NCI-H2196 treated with DMSO at 0.1 percent for 48 hours (cell line): ENCODE results near the gene PIEZO2.

Experiments used
- DNase-seq: peaks from one replicate; lab custom pipeline; 2025; ENCODE audit not compliant: unreplicated experiment; lab: John Stamatoyannopoulos, UW

The PIEZO2 gene

GRCh38 chr18:11034884-11035283 is 114.5 kb downstream of the PIEZO2 start:
- no peak for DNase-seq

- DNase-seq: no peak
Observed at GRCh38 chr18:11033503-11033902, 115.9 kb downstream of the PIEZO2 start.

DNA sequence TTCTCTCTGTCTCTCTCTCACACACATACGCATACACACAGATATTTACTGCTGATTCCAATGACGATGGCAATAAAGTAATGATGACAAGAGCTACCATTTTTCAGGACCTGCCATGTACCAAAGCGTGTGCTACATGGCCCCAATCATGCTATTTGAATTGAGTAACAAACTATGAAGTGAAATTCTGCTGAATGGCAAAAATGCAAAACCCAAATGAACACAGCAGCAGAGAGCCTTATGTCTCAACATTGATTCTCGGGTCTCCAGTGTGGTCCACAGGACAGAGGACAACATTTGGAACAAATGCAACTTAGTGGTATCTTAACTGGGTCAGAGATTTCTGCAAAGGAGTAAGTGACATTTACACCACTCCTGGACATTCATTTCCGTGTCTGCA is 117.4 kb downstream of the PIEZO2 start:
- no peak for DNase-seq

- no peak for DNase-seq
Observed at GRCh38 chr18:11029021-11029420, 120.3 kb downstream of the PIEZO2 start.

- DNase-seq: no peak
Observed at GRCh38 chr18:11027862-11028261, 121.5 kb downstream of the PIEZO2 start.

GRCh38 chr18:11025671-11026070 is 123.7 kb downstream of the PIEZO2 start:
- DNase-seq: no peak

- no peak for DNase-seq
Observed at GRCh38 chr18:11024928-11025669, 124.3 kb downstream of the PIEZO2 start.

DNA sequence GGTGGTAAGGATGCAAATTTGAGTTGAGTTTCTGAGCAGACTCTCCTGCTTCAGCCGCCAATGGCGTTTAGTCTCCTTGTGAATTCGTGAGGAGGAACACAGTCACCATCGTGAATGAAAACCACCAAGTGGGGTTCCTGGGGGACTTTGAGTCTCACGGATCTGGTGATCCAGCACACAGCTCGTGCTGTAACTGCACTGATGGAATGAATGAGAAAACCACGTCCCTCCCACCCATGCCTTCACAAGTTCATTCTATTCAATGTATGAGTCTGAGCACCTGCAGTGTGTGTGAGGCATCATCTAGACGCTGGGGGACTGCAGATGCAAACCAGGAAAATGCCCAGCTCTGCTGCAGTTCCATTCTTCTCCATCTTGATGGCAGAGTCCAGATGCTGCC is 127.9 kb downstream of the PIEZO2 start:
- no peak for DNase-seq

GRCh38 chr18:11020877-11021414 is 128.4 kb downstream of the PIEZO2 start:
- DNase-seq: no peak

- DNase-seq: no peak
Observed at GRCh38 chr18:11020161-11020853, 129.1 kb downstream of the PIEZO2 start.

GRCh38 chr18:11019295-11020105 is 129.9 kb downstream of the PIEZO2 start:
- DNase-seq: no peak

DNA sequence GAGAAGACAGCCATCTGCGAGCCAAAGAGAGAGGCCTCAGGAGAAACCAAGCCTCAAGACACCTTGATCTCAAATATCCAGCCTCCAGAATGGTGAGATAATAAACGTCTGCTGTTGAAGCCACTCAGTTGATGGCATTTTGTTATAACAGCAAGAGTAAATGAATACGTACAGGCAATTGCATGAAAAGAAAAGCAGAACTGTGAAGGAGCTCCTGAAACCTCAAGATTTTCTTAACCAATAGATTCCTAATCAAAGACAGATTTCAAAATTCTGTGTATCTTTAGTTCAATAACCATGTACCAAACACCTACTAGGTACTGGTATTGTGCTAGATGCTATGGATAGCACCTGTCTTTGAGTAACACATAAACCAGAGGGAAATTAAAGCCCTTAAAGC is 139.5 kb downstream of the PIEZO2 start:
- no peak for DNase-seq

GRCh38 chr18:11009147-11009546 is 140.2 kb downstream of the PIEZO2 start:
- no peak for DNase-seq

- no peak for DNase-seq
Observed at GRCh38 chr18:11008505-11008904, 140.9 kb downstream of the PIEZO2 start.

DNA sequence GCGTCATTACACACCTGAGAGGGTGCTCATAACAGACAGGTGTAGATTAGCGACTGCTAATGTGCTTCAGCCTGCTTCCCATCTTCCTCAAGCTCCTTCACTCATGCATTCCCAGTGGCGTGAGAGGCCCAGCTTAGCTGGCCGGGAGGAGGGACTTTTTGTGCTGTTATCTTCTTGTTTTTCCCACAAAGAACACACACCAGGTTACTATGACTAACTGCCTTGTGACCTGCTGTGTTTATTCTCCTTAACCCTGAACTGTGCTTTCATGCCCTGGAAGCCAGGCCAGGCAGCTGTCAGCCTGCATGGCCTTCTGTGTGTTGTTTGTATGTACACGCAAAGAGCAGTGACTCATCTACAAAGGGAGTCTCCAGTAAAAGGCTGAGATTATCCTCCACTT is 143.8 kb downstream of the PIEZO2 start:
- peak; percentile 66 for DNase-seq

DNA sequence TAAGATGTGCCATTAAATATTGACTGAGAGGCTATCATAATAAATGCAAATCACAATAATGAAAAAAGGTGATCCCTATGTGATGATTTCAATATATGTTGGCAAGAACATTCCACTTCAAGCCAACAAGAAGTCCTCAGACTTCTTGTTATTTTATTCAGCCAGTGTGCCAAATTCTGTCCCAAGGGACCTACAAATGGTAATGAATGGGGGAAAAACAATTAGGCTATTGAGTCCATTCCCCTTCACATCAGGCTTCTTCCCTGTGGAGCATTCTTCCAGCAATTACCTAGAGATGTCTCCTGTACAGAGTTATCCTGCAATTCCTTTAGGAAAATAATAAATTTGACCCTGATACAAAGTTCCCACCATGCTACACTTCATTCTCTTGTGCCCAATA is 144.4 kb downstream of the PIEZO2 start:
- no peak for DNase-seq

DNA sequence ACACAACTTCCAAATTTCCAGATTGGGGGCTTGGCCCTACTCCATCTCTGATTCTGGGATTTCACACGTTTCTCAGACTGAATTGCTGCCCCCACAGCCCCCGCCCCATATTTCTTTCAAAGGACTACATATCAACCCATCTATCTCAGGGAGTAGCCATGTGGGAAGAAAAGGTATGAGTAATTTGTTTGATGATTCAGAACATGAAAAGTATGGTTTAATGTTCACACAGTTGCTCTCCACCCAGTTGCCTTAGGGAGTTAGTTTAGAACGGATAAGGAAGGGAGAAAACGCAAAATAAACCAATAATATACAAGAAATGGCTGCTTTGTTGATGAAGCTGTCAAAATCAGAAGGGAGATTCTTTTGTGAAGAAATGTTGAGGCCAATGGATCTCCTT is 145.1 kb downstream of the PIEZO2 start:
- no peak for DNase-seq

GRCh38 chr18:11002796-11003195 is 146.6 kb downstream of the PIEZO2 start:
- DNase-seq: no peak

DNA sequence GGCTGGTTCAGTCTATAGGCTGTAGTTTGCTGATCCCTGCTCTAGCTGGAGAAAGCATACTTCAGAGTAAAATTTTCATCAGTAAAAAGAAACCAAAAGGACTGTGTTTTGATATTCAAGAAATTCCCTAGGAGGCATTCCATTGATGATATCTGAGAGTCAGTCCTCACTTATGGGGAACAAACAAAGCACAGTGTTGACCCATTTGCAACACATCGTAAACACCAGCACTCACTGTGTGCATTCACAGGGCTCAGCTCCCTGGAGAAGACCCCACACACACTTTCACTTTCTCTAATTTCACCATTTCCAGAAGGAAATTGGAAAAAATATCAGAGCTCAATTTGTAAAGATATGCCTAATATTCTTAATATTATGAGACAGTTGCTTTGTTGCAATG is 147.1 kb downstream of the PIEZO2 start:
- no peak for DNase-seq

DNA sequence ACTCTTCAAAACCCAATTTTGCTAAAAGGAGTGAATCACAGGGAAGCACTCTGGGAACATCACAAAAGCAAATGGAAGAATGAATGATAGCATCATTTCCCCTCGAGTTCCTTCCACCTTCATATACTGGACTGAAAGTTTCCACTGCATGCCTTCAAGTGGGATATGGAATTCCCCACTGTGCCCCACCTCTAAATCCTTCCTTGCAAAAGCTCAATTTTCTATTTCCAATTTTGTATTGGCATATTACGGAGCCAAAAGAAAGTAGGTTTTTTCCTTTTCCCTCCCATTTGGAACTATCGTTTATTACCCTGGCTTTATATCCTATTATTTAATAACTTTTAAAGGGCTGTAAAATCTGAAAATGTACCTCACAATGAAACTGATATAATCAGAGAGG is 149.3 kb downstream of the PIEZO2 start:
- DNase-seq: no peak

GRCh38 chr18:10997885-10998284 is 151.5 kb downstream of the PIEZO2 start:
- DNase-seq: no peak

DNA sequence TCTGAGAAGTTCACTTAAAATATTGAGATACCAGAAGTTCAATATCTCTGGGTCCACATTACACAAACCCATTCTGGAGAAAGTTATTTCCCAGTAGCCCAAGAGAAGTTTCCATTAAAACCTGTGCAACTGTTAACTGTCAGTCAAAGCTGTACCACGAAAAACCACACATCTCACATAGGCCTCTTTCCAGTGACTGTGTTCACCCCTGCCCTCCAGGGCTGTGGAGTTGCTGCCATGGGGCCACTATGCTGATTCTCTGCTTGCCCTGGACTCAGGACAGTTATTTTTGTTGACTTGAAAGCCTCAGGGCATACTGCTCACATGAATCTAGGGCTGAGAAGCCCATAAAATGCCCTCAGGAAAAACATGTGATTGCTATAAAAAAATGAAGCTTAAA is 153.8 kb downstream of the PIEZO2 start:
- DNase-seq: no peak
